GM12878 (cell line): ENCODE data around the gene SEC24C. TPM values are rescaled to one million over a fixed set of nuclear protein-coding genes. Genes with fewer than 3 reads are reported as not detected.

Source experiments
- ATAC-seq: fragments of 200-7000 bp; cut with Tn5 transposase; 3 replicates; pipeline ENCODE4 v1.9.1; 2020; ENCODE audit warnings: mild to moderate bottlenecking, moderate library complexity
- BruUV-seq: library from RNA; stranded (reverse); fragments of 400-500 nt; replicated peaks from 2 replicates; lab custom pipeline; 2021; lab: Mats Ljungman, UMichigan
- CTCF ChIA-PET: fragments of 300-600 bp; sonication (Branson Sonifier 250); formaldehyde crosslinking; extraction: SDS; loops from one replicate; lab custom pipeline; 2021; ENCODE audit warnings: inconsistent platforms; lab: Yijun Ruan, JAX
- POLR2A ChIA-PET: fragments of 350-600 bp; formaldehyde crosslinking; extraction: SDS; loops from one replicate; lab custom pipeline; 2021; ENCODE audit warnings: inconsistent platforms; lab: Charles Lee
- RAD21 ChIA-PET: fragments of 300-600 bp; sonication (Branson Sonifier 250); formaldehyde crosslinking; loops from one replicate; lab custom pipeline; 2023; ENCODE audit warnings: antibody characterized with exemption; ENCODE audit not compliant: unreplicated experiment; lab: Charles Lee
- SMC1A ChIA-PET: fragments of 300-600 bp; sonication (Branson Sonifier 250); formaldehyde crosslinking; loops from one replicate; lab custom pipeline; 2023; ENCODE audit not compliant: unreplicated experiment, uncharacterized antibody; lab: Charles Lee
- DNase-seq: peaks from one replicate; pipeline ENCODE4 v3.0.0-alpha.2; 2011; ENCODE audit warnings: low read depth, low spot score
- FAIRE-seq: peaks from 3 replicates; lab custom pipeline; 2011; peaks lifted over from hg19 to GRCh38; lab: Jason Lieb, UNC
- H2AFZ ChIP-seq: 2 replicates; pipeline ENCODE4 v1.6.0; 2011; ENCODE audit warnings: low read depth, low read length, control low read depth; ENCODE audit not compliant: control insufficient read depth
- H3K27ac ChIP-seq: 2 replicates; pipeline ENCODE4 v1.5.1; 2011; ENCODE audit warnings: control low read depth; ENCODE audit not compliant: control insufficient read depth, insufficient read depth
- H3K27me3 ChIP-seq, 2 experiments: replicated peaks in 1 of 2; 2 replicates each; pipeline versions ENCODE4 v1.6.0 to v1.6.1; 2011; ENCODE audit warnings: low read length in 1 of 2; ENCODE audit not compliant: control insufficient read depth in 2 of 2, insufficient read depth in 2 of 2
- H3K36me3 ChIP-seq, 2 experiments: 2 replicates each; pipeline ENCODE4 v1.5.1; 2011; ENCODE audit warnings: low read length in 1 of 2; ENCODE audit not compliant: control insufficient read depth in 2 of 2, insufficient read depth in 2 of 2
- H3K4me1 ChIP-seq: 2 replicates; pipeline ENCODE4 v1.6.1; 2011; ENCODE audit warnings: mild to moderate bottlenecking, low read length, moderate library complexity, mixed read lengths; ENCODE audit not compliant: control insufficient read depth, insufficient read depth
- H3K4me2 ChIP-seq: 2 replicates; pipeline ENCODE4 v1.6.0; 2011; ENCODE audit warnings: control low read depth; ENCODE audit not compliant: control insufficient read depth, insufficient read depth
- H3K4me3 ChIP-seq: fragments of 200-600 bp; sonication (generic); 2 replicates; pipeline ENCODE4 v1.5.1; 2016
- H3K79me2 ChIP-seq: 2 replicates; pipeline ENCODE4 v1.6.0; 2011; ENCODE audit warnings: low read length; ENCODE audit not compliant: control insufficient read depth, insufficient read depth
- H3K9ac ChIP-seq: 2 replicates; pipeline ENCODE4 v1.8.0; 2011; ENCODE audit warnings: low read length, control low read depth, mixed read lengths; ENCODE audit not compliant: control insufficient read depth, insufficient read depth
- H3K9me3 ChIP-seq: replicated peaks from 3 replicates; pipeline ENCODE4 v1.5.1; 2011; ENCODE audit warnings: mild to moderate bottlenecking, low read length; ENCODE audit not compliant: control insufficient read depth, insufficient read depth
- H4K20me1 ChIP-seq: 2 replicates; pipeline ENCODE4 v1.6.0; 2011; ENCODE audit not compliant: control insufficient read depth, insufficient read depth
- BMI1 ChIP-seq: fragments of 450-650 bp; IDR thresholded peaks from 2 replicates; pipeline ENCODE4 v1.6.1; 2016; ENCODE audit warnings: mild to moderate bottlenecking, moderate library complexity, borderline replicate concordance
- CHD1 ChIP-seq: IDR thresholded peaks from 2 replicates; pipeline ENCODE4 v1.6.1; 2012; ENCODE audit warnings: low read depth, low read length, improper control_type of control experiment
- E4F1 ChIP-seq: fragments of 450-650 bp; IDR thresholded peaks from 2 replicates; pipeline ENCODE4 v1.6.1; 2018; ENCODE audit warnings: borderline replicate concordance, mild to moderate bottlenecking; ENCODE audit not compliant: partially characterized antibody
- EGR1 ChIP-seq, 2 experiments: IDR thresholded peaks; 1 replicate in 1 of 2; 2 replicates in 1 of 2; pipeline ENCODE4 v1.6.1; 2011 to 2012; ENCODE audit warnings: low read depth in 2 of 2, low read length in 2 of 2, borderline replicate concordance in 1 of 2, mild to moderate bottlenecking in 1 of 2, moderate library complexity in 1 of 2
- EP300 ChIP-seq, 2 experiments: fragments of 150-350 bp in 1 of 2; IDR thresholded peaks; 2 replicates each; pipeline ENCODE4 v1.6.1; 2011 to 2012; ENCODE audit warnings: low read depth in 2 of 2, low read length in 2 of 2, borderline replicate concordance in 1 of 2, improper control_type of control experiment in 1 of 2, inconsistent platforms in 1 of 2; ENCODE audit not compliant: control insufficient read depth in 1 of 2
- FOXM1 ChIP-seq: IDR thresholded peaks from 2 replicates; pipeline ENCODE4 v1.6.1; 2012; ENCODE audit warnings: low read depth, mild to moderate bottlenecking, inconsistent platforms, low read length, moderate library complexity
- MAX ChIP-seq: IDR thresholded peaks from 2 replicates; pipeline ENCODE4 v1.6.1; 2012; ENCODE audit warnings: low read depth, low read length, improper control_type of control experiment
- MYC ChIP-seq: IDR thresholded peaks from 2 replicates; pipeline ENCODE4 v1.6.1; 2011; ENCODE audit warnings: mild to moderate bottlenecking, low read length, moderate library complexity, inconsistent platforms; ENCODE audit not compliant: insufficient read depth, insufficient replicate concordance, insufficient read length, severe bottlenecking
- NBN ChIP-seq: fragments of 450-650 bp; IDR thresholded peaks from 2 replicates; pipeline ENCODE4 v1.6.1; 2016
- PML ChIP-seq: IDR thresholded peaks from 2 replicates; pipeline ENCODE4 v1.6.1; 2012; ENCODE audit warnings: low read length, inconsistent platforms
- USF1 ChIP-seq: IDR thresholded peaks from 2 replicates; pipeline ENCODE4 v1.6.1; 2011; ENCODE audit warnings: borderline replicate concordance, low read depth, mild to moderate bottlenecking, moderate library complexity, mixed read lengths, low read length; ENCODE audit not compliant: insufficient read depth; ENCODE audit errors: extremely low read length
- ZBTB33 ChIP-seq: fragments of 450-650 bp; IDR thresholded peaks from 2 replicates; pipeline ENCODE4 v1.6.1; 2017; ENCODE audit warnings: mild to moderate bottlenecking
- ZZZ3 ChIP-seq: IDR thresholded peaks from 2 replicates; pipeline ENCODE4 v1.6.1; 2011; ENCODE audit warnings: low read depth; ENCODE audit not compliant: control insufficient read depth, insufficient read length
- WGBS: methylation state at CpG from one replicate; pipeline ENCODE4 v1.1.6; 2016; ENCODE audit warnings: low lambda C conversion rate; ENCODE audit not compliant: insufficient replicate concordance, insufficient coverage; ENCODE audit errors: missing lambda C conversion rate; 5-methylcytosine and 5-hydroxymethylcytosine counted together
- in situ Hi-C: fragments of 300-500 bp; cut with MboI; formaldehyde crosslinking; loops from 9 replicates; pipeline ENCODE4 v1.14.3; 2018; ENCODE audit warnings: mixed read lengths
- intact Hi-C: fragments of 100-400 bp; cut with micrococcal nuclease; formaldehyde crosslinking; loops from one replicate; pipeline ENCODE4 v1.14.2; 2022; ENCODE audit not compliant: unreplicated experiment
- polyA plus RNA-seq, 11 experiments: library from polyadenylated mRNA; depleted of rRNA in 4 of 11; unstranded in 6 of 11; stranded (reverse) in 5 of 11; fragments of >200 nt; fragmentation: Nextera tagmentation in 4 of 11; fragmentation: Illumina TruSeq in 1 of 11; extraction: Ambion mirVana in 4 of 11; extraction: Trizol in 1 of 11; gene quantifications; 1 replicate in 1 of 11; 2 replicates in 10 of 11; pipeline versions ENCODE4 v1.2.1 to v1.2.3, GENCODE V29; 2011 to 2016; ENCODE audit warnings: inconsistent platforms in 2 of 11, missing spikeins in 2 of 11, low read depth in 1 of 11
- total RNA-seq, 4 experiments: library from RNA; depleted of rRNA in 3 of 4; stranded (reverse); fragments of >200 nt in 3 of 4; fragmentation: Illumina TruSeq in 1 of 4; extraction: Trizol in 1 of 4; gene quantifications; 2 replicates each; pipeline versions ENCODE4 v1.2.1 to v1.2.3, GENCODE V29; 2013 to 2021

The SEC24C gene
- total and polyA plus RNA-seq, 10 of the 15 experiments (the other 5 are each of a cell fraction or from before 2014, with no cell fraction given), result 12.7 to 117 (median 73.8) TPM

GRCh38 chr10:73762915-73763314 is 18.7 kb downstream of the SEC24C start (continued):
- TF ChIP-seq USF1 (no peak), ZBTB33 (no peak), MAX (no peak), NBN (no peak), FOXM1 (peak; percentile 55; the same call in 1 of the 2 replicates)

- RAD21 ChIA-PET, result interaction anchor here (0.6 to 2.2 kb wide), 10 partner anchors 9 to 168 kb away, joined by 3 to 8 read pairs (median 4); a partner anchor contains a TSS
- WGBS, result 5% methylated on average over 2 of the region's 2 CpGs
- no peaks in the 10 kb centered on the region for H3K9me3 ChIP-seq
- H3K27me3 ChIP-seq, result no peaks in the 10 kb centered on the region
- no peak overlapping the region for H3K4me3 ChIP-seq
- CTCF ChIA-PET, result interaction anchor here (0.8 to 1.7 kb wide), 2 partner anchors 18 to 20 kb away, joined by 3 read pairs; no protein-coding TSS in a partner anchor
- DNase-seq, result no peak
- intact Hi-C loops, result no loop called here
- SMC1A ChIA-PET, result interaction anchor here (0.5 to 2.4 kb wide), 7 partner anchors 10 to 119 kb away, joined by 3 to 13 read pairs (median 4); partner anchors contain the start of gene SEC24C
- H3K4me1 ChIP-seq, result peaks cover 44% of the 10 kb centered on the region
- POLR2A ChIA-PET, result interaction anchor here (0.8 to 3.8 kb wide), 7 partner anchors 9 to 108 kb away, joined by 3 to 33 read pairs (median 10); partner anchors contain the start of gene SEC24C
- no peak overlapping the region; the same call in 1 of the 2 replicates for H3K9ac ChIP-seq
- in situ Hi-C loops, result no loop called here
- H3K27ac ChIP-seq, result peak overlapping the region; percentile 64
- no peak for FAIRE-seq
- ATAC-seq, result peak; percentile 29
- no TSS peak for BruUV-seq
- peaks cover 3% of the 10 kb centered on the region; the same call in 1 of the 2 replicates for H4K20me1 ChIP-seq
- no peak overlapping the region for H2AFZ ChIP-seq
- H3K79me2 ChIP-seq, result peaks cover 7% of the 10 kb centered on the region
- peaks cover 36 to 72% of the 10 kb centered on the region in 2 experiments for H3K36me3 ChIP-seq
- peak overlapping the region; percentile 42; the same call in 1 of the 2 replicates for H3K4me2 ChIP-seq
- TF ChIP-seq MYC, result no peak
- TF ChIP-seq ZZZ3, result no peak
- no peak for TF ChIP-seq CHD1
- no peak for TF ChIP-seq EP300 (IDR thresholded peaks at IDR 0.05; ENCODE audit: borderline replicate concordance in 1 of 2, control insufficient read depth in 1 of 2, low read depth in 2 of 2, low read length in 2 of 2)
- no peak for TF ChIP-seq BMI1
- no peak; the same call in 1 of the 2 replicates for TF ChIP-seq PML
- TF ChIP-seq E4F1, result no peak
- no peak for TF ChIP-seq EGR1 (IDR thresholded peaks at IDR 0.05; ENCODE audit: borderline replicate concordance in 1 of 2, low read depth in 2 of 2, low read length in 2 of 2)
These were observed 19.2 kb downstream of the SEC24C start for GRCh38 chr10:73763343-73763742.
